Body of pancreas (tissue), 4 donors: ENCODE data around the gene SLC2A8.

Experiments
- POLR2A ChIP-seq, 3 donors: fragments of 450-650 bp; IDR thresholded peaks; one replicate each; pipeline ENCODE4 v1.6.1; 2016; ENCODE audit warnings: antibody characterized with exemption in 3 of 3, mild to moderate bottlenecking in 2 of 3
- TF ChIP-seq, protein P1 (sequence below), 7 experiments: fragments of 450-650 bp in 4 of 7; fragments of 200-600 bp in 3 of 7; sonication (generic) in 3 of 7; IDR thresholded peaks; one replicate each; pipeline ENCODE4 v1.5.1; 2016 to 2019; ENCODE audit warnings: antibody characterized with exemption in 7 of 7

DNA sequence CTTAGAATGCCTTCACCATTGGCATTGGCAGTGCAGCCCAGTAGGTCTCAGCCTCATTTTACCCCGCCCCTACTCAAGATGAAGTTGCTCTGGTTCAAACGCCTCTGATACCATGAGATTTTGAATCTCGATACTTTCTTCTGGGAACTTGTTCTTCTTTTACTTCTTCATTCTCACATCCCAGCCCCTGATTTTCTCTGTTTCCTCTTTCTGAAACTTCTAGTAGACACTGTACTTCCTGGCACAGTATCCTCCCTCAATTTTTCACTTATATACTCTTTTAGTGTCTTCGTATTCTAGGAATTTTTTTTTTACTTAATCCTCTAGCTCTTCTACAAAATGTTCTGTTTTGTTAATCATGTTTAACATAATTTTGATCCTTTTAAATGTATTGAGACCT lies 14.2 kb downstream of the SLC2A8 start:
- TF ChIP-seq, protein P1, sequence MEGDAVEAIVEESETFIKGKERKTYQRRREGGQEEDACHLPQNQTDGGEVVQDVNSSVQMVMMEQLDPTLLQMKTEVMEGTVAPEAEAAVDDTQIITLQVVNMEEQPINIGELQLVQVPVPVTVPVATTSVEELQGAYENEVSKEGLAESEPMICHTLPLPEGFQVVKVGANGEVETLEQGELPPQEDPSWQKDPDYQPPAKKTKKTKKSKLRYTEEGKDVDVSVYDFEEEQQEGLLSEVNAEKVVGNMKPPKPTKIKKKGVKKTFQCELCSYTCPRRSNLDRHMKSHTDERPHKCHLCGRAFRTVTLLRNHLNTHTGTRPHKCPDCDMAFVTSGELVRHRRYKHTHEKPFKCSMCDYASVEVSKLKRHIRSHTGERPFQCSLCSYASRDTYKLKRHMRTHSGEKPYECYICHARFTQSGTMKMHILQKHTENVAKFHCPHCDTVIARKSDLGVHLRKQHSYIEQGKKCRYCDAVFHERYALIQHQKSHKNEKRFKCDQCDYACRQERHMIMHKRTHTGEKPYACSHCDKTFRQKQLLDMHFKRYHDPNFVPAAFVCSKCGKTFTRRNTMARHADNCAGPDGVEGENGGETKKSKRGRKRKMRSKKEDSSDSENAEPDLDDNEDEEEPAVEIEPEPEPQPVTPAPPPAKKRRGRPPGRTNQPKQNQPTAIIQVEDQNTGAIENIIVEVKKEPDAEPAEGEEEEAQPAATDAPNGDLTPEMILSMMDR (IDR thresholded peaks at IDR 0.05) = no peak
- TF ChIP-seq POLR2A (IDR thresholded peaks at IDR 0.05) = no peak
